K562 (cell line): Measurements from ENCODE around the gene ASB6. TPM values are rescaled to one million over a fixed set of nuclear protein-coding genes. Genes with fewer than 3 reads are reported as not detected.
A peak's percentile ranks its signal among the peaks of the same experiment; 100 is the strongest.

ENCODE experiments used
- ATF1 ChIP-seq, 2 experiments: fragments of 450-650 bp in 1 of 2; IDR thresholded peaks; 2 replicates each; pipeline ENCODE4 v1.6.1; 2016; ENCODE audit warnings: missing compliant biosample characterization in 1 of 2, missing genetic modification characterization in 1 of 2
- CREM ChIP-seq: IDR thresholded peaks from 2 replicates; pipeline ENCODE4 v1.6.1; 2014; ENCODE audit warnings: antibody characterized with exemption, low read depth
- HMG20B ChIP-seq: fragments of 250-450 bp; sonication (Bioruptor Pico); IDR thresholded peaks from 2 replicates; pipeline ENCODE4 v1.5.0; 2021; ENCODE audit warnings: mild to moderate bottlenecking
- KDM2B ChIP-seq: fragments of 250-450 bp; sonication (Bioruptor Pico); IDR thresholded peaks from 2 replicates; pipeline ENCODE4 v1.8.0; 2021; ENCODE audit warnings: mild to moderate bottlenecking, moderate library complexity
- NBN ChIP-seq: fragments of 450-650 bp; IDR thresholded peaks from 2 replicates; pipeline ENCODE4 v1.6.1; 2016; ENCODE audit warnings: low read depth, mild to moderate bottlenecking
- NCOA2 ChIP-seq, 2 experiments: fragments of 450-650 bp; IDR thresholded peaks; 2 replicates each; pipeline ENCODE4 v1.6.1; 2018; ENCODE audit warnings: mild to moderate bottlenecking in 2 of 2, moderate library complexity in 1 of 2; ENCODE audit not compliant: partially characterized antibody in 2 of 2
- PCBP2 ChIP-seq: fragments of 200-400 bp; formaldehyde crosslinking; IDR thresholded peaks from 2 replicates; pipeline ENCODE4 v1.6.1; 2018; ENCODE audit warnings: low read length, low read depth, mild to moderate bottlenecking, moderate library complexity; ENCODE audit not compliant: poor library complexity, severe bottlenecking
- PTRF ChIP-seq: fragments of 450-650 bp; IDR thresholded peaks from 2 replicates; pipeline ENCODE4 v1.6.1; 2016; ENCODE audit warnings: mild to moderate bottlenecking, missing genetic modification characterization, missing compliant biosample characterization
- PTTG1 ChIP-seq: fragments of 450-650 bp; IDR thresholded peaks from 2 replicates; pipeline ENCODE4 v1.6.1; 2016; ENCODE audit warnings: low read depth, mild to moderate bottlenecking, missing genetic modification characterization, missing compliant biosample characterization
- SMARCE1 ChIP-seq: fragments of 450-650 bp; IDR thresholded peaks from 2 replicates; pipeline ENCODE4 v1.7.1; 2016; ENCODE audit warnings: mild to moderate bottlenecking
- TEAD1 ChIP-seq, 2 experiments: fragments of 450-650 bp in 1 of 2; sonication (generic) in 1 of 2; formaldehyde crosslinking; IDR thresholded peaks; 2 replicates each; pipeline versions ENCODE4 v1.4.0 to v1.8.0; 2020 to 2022; ENCODE audit warnings: mild to moderate bottlenecking in 2 of 2, missing genetic modification reagents in 1 of 2
- ZNF224 ChIP-seq: sonication (generic); formaldehyde crosslinking; IDR thresholded peaks from 2 replicates; pipeline ENCODE4 v1.8.0; 2022; ENCODE audit warnings: mild to moderate bottlenecking, missing genetic modification reagents
- ZNF584 ChIP-seq: fragments of 200-800 bp; sonication (Bioruptor generic); IDR thresholded peaks from 2 replicates; pipeline ENCODE4 v1.6.1; 2016; ENCODE audit warnings: low read depth, mild to moderate bottlenecking, missing genetic modification characterization, missing compliant biosample characterization
- polyA plus RNA-seq, 8 experiments: library from polyadenylated mRNA; depleted of rRNA in 4 of 8; stranded (reverse) in 5 of 8; unstranded in 3 of 8; fragments of >200 nt; fragmentation: Nextera tagmentation in 2 of 8; fragmentation: Illumina TruSeq in 1 of 8; extraction: Ambion mirVana in 2 of 8; extraction: Trizol in 1 of 8; gene quantifications; 2 replicates each; pipeline versions ENCODE4 v1.2.1 to v1.2.3, GENCODE V29; 2011 to 2014; ENCODE audit warnings: inconsistent platforms in 1 of 8, missing spikeins in 1 of 8
- total RNA-seq, 7 experiments: library from RNA; depleted of rRNA in 6 of 7; stranded (reverse); fragments of >200 nt in 6 of 7; fragmentation: Illumina TruSeq in 2 of 7; extraction: Trizol in 2 of 7; gene quantifications; 2 replicates each; pipeline versions ENCODE4 v1.2.1 to v1.2.3, GENCODE V29; 2011 to 2021; ENCODE audit warnings: low replicate concordance in 1 of 7
- TF ChIP-seq, protein P1 (sequence below): fragments of 450-650 bp; formaldehyde crosslinking; IDR thresholded peaks from 2 replicates; pipeline ENCODE4 v1.4.0; 2022; ENCODE audit warnings: missing genetic modification characterization
- TF ChIP-seq, protein P2 (sequence below): IDR thresholded peaks from 3 replicates; pipeline ENCODE4 v1.6.1; 2011; ENCODE audit warnings: borderline replicate concordance, mild to moderate bottlenecking; ENCODE audit not compliant: insufficient read length, insufficient read depth
- TF ChIP-seq, protein P3 (sequence below): fragments of 450-650 bp; IDR thresholded peaks from 2 replicates; pipeline ENCODE4 v1.6.1; 2014; ENCODE audit warnings: low read depth, mild to moderate bottlenecking, moderate library complexity, borderline replicate concordance
- TF ChIP-seq, protein P4 (sequence below), 2 experiments: fragments of 450-650 bp; IDR thresholded peaks; 2 replicates each; pipeline ENCODE4 v1.6.1; 2018; ENCODE audit warnings: mild to moderate bottlenecking in 2 of 2, low read depth in 1 of 2; ENCODE audit not compliant: partially characterized antibody in 2 of 2

Gene ASB6
- total and polyA plus RNA-seq, 9 of the 15 experiments (the other 6 are each of a cell fraction or from before 2014, with no cell fraction given), result 0.92 to 17.8 (median 11.3) TPM

DNA sequence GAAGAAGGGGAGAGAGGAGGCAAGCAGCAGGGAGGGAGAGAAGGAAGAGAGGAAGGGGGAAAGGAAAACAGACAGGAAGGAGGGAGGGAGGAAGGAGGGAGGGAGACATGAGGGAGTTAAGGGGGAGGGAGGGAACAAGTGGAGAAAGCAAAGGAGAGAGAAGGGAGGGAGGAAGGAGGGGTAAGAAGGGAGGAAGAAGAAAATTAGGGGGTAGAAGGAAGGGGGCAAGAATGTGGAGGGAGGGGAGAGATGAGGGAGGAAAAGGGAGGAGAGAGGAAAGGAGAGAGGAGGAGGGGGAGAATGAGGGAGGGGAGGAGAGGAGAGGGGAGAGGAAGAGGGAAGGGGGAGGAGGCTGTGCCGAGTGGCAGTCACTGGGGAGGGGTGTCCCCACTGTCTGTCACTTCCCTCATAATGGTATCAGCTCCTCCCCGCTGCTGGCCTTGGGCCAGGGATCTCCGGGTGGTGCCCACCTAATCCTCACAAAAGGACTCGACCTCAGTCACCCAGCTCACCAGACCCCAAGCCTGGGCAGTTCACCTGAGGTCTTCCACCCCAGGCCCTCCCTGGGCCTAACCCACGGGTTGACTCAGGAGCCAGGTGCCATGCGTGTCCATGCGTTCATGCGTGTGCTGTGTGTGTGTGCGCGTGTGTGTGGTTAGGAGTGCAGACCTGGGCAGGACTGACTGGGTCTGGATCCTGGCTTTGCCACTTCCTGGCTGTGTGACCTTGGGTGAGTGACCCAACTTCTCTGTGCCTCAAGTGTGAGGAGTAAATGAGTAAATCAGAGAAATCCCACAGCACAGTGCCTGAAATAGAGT is 39.1 kb downstream of the ASB6 start (continued):
- TF ChIP-seq, protein P1, sequence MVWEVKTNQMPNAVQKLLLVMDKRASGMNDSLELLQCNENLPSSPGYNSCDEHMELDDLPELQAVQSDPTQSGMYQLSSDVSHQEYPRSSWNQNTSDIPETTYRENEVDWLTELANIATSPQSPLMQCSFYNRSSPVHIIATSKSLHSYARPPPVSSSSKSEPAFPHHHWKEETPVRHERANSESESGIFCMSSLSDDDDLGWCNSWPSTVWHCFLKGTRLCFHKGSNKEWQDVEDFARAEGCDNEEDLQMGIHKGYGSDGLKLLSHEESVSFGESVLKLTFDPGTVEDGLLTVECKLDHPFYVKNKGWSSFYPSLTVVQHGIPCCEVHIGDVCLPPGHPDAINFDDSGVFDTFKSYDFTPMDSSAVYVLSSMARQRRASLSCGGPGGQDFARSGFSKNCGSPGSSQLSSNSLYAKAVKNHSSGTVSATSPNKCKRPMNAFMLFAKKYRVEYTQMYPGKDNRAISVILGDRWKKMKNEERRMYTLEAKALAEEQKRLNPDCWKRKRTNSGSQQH, result peak; percentile 77; the same call in 1 of the 2 replicates
- TF ChIP-seq CREM (no peak; the same call in 1 of the 2 replicates), PTRF (tag) (no peak), TEAD1 (CRISPR knock-in tag; IDR thresholded peaks at IDR 0.05) (no peak), NBN (peak; percentile 57; the same call in 1 of the 2 replicates), NCOA2 (IDR thresholded peaks at IDR 0.05; ENCODE audit: partially characterized antibody in 2 of 2) (no peak), HMG20B (CRISPR knock-in tag) (no peak), ZNF224 (CRISPR knock-in tag) (no peak), PTTG1 (tag) (no peak), KDM2B (CRISPR knock-in tag) (no peak), PCBP2 (no peak), SMARCE1 (peak; percentile 61; the same call in 1 of the 2 replicates), ATF1 (CRISPR knock-in tag; IDR thresholded peaks at IDR 0.05) (no peak), ATF1 (tag; IDR thresholded peaks at IDR 0.05) (no peak), ZNF584 (no peak)
- TF ChIP-seq, protein P2, sequence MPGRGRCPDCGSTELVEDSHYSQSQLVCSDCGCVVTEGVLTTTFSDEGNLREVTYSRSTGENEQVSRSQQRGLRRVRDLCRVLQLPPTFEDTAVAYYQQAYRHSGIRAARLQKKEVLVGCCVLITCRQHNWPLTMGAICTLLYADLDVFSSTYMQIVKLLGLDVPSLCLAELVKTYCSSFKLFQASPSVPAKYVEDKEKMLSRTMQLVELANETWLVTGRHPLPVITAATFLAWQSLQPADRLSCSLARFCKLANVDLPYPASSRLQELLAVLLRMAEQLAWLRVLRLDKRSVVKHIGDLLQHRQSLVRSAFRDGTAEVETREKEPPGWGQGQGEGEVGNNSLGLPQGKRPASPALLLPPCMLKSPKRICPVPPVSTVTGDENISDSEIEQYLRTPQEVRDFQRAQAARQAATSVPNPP, result no peak
- TF ChIP-seq, protein P3, sequence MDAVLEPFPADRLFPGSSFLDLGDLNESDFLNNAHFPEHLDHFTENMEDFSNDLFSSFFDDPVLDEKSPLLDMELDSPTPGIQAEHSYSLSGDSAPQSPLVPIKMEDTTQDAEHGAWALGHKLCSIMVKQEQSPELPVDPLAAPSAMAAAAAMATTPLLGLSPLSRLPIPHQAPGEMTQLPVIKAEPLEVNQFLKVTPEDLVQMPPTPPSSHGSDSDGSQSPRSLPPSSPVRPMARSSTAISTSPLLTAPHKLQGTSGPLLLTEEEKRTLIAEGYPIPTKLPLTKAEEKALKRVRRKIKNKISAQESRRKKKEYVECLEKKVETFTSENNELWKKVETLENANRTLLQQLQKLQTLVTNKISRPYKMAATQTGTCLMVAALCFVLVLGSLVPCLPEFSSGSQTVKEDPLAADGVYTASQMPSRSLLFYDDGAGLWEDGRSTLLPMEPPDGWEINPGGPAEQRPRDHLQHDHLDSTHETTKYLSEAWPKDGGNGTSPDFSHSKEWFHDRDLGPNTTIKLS, result no peak
- TF ChIP-seq, protein P4, sequence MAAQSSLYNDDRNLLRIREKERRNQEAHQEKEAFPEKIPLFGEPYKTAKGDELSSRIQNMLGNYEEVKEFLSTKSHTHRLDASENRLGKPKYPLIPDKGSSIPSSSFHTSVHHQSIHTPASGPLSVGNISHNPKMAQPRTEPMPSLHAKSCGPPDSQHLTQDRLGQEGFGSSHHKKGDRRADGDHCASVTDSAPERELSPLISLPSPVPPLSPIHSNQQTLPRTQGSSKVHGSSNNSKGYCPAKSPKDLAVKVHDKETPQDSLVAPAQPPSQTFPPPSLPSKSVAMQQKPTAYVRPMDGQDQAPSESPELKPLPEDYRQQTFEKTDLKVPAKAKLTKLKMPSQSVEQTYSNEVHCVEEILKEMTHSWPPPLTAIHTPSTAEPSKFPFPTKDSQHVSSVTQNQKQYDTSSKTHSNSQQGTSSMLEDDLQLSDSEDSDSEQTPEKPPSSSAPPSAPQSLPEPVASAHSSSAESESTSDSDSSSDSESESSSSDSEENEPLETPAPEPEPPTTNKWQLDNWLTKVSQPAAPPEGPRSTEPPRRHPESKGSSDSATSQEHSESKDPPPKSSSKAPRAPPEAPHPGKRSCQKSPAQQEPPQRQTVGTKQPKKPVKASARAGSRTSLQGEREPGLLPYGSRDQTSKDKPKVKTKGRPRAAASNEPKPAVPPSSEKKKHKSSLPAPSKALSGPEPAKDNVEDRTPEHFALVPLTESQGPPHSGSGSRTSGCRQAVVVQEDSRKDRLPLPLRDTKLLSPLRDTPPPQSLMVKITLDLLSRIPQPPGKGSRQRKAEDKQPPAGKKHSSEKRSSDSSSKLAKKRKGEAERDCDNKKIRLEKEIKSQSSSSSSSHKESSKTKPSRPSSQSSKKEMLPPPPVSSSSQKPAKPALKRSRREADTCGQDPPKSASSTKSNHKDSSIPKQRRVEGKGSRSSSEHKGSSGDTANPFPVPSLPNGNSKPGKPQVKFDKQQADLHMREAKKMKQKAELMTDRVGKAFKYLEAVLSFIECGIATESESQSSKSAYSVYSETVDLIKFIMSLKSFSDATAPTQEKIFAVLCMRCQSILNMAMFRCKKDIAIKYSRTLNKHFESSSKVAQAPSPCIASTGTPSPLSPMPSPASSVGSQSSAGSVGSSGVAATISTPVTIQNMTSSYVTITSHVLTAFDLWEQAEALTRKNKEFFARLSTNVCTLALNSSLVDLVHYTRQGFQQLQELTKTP (IDR thresholded peaks at IDR 0.05; ENCODE audit: low read depth in 1 of 2, partially characterized antibody in 2 of 2), result peak in 1 of 2 experiments; percentile 69
